ENCODE results near the gene TNFSF10. TPM values are rescaled to one million over a fixed set of nuclear protein-coding genes. Genes with fewer than 3 reads are reported as not detected.

The TNFSF10 gene
- polyA plus RNA-seq, 4 donors: 38.7 to 72.0 (median 47.7) TPM

- DNase-seq (ENCODE audit: low read depth in 4 of 4, low spot score in 3 of 4): no peak
Observed at GRCh38 chr3:172519740-172520139, 3.5 kb downstream of the TNFSF10 start.

DNA sequence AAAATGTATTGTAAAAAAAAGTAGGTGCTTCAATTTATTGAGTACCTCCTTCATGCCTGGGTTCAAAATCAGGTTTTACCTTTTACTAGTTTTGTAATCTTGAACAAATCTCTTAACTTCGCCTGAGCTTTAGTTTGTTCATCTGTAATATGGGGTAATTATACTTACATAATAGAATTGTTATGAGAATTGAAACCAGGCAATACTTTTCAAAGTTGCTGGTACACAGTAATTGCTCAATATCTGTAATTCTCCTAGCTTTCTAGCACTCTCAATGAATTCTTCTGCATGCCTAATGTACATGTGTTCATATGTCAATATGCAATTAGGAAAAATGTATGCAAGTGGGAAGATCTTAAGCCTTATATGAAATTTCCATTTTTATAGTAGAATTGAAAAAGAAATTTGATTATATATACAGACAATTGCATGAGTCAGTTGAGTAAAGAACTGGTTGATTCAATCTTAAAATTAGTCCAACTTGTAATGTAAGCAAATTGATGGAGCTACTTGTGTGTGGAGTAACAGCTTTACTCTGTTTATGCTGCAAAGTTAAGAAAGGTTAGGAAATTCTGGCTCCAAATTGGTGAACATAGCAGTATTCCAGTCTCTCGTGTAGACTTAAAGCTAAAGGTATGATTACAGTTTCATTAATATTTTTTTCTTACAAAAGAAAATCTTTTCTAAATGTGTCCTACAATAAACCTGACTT lies 4.1 kb downstream of the TNFSF10 start:
- no peak for DNase-seq (ENCODE audit: low read depth in 4 of 4, low spot score in 3 of 4)

GRCh38 chr3:172517859-172518466 lies 5.3 kb downstream of the TNFSF10 start:
- no peak for DNase-seq (ENCODE audit: low read depth in 4 of 4, low spot score in 3 of 4)

- no peak for DNase-seq (ENCODE audit: low read depth in 4 of 4, low spot score in 3 of 4)
Observed at GRCh38 chr3:172516318-172517214, 6.7 kb downstream of the TNFSF10 start.

GRCh38 chr3:172515130-172515918 lies 7.9 kb downstream of the TNFSF10 start:
- DNase-seq (ENCODE audit: low read depth in 4 of 4, low spot score in 3 of 4): no peak

DNA sequence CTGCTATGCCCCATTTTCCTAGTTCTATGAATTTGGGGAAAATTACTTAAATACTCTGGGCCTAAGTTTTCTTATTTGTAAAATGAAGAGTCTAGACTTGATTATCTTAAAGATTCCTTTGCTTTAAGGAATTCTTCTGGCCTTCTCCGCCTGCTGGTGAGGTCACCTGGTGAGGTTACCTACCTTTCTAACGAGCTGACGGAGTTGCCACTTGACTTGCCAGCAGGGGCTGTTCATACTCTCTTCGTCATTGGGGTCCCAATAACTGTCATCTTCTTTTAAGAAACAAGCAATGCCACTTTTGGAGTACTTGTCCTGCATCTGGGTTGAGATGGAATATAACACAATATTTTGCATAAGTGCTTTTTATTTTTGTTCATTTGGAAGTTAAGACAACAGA lies 8.6 kb downstream of the TNFSF10 start:
- DNase-seq (ENCODE audit: low read depth in 4 of 4, low spot score in 3 of 4): no peak

DNA sequence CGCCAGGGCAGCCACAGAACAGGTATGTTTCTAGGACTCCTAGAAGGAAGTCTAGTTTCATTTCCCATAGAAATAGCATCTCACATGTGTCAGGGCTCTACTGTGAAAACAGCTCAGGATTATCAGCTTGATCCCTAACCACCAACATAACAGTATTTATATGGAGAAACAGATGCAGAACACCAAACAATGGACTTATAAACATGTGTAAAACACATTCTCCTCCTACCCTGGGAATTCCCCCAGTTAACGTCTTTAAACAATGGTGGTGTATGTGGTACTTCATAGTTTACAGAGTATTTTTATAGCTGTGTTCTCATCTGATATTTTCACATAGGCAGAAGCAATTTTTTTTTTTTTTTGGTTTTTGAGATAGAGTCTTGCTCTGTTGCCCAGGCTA lies 9.7 kb downstream of the TNFSF10 start:
- DNase-seq (ENCODE audit: low read depth in 4 of 4, low spot score in 3 of 4): no peak

DNA sequence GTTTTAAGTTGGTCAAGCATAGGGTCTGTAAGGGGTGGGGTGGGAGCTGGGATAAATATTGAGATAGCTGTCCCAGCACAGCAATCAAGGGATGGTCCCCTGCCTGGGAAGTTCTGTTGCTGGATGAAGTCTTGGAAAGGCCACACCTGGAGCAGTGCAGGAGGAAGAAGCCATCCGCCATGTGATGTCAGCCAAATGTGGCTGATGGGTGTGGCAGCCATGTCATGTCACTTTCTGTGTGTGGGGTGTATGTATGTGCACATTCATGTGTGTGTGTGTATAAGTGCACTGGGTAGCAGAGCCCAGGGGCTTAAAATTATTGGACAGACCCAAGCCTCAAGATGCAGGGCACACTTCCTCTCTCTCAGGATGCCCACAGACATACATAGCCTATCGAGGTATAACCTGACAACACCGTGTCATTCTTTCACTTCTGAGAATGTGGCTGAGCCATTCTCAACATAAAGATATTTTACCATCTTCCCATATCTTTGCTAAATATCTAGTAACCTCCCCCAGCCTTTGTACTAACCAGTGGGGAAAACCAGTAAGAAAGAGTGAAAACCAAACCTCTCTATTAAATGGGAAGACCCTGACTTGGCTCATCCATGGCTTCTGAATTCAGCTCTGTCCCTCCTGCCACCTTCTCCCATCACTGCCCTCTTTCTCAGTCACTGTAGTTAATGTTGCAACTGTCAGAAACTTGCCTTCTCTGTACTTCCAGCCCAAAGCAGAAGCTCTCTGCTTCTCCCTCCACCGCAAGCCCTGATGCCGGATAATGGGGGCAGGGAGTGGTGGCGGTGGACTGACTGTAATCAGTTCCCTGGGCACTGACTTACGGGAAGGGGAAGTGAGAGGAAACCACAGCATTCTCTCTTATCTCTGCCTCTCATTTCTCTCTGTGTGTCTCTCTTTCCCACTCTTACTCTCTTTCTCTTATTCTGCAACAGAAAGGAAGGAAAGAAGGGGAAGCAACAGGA lies 11.2 kb downstream of the TNFSF10 start:
- DNase-seq (ENCODE audit: low read depth in 4 of 4, low spot score in 3 of 4): no peak

GRCh38 chr3:172506094-172506493 lies 17.1 kb downstream of the TNFSF10 start:
- DNase-seq (ENCODE audit: low read depth in 4 of 4, low spot score in 3 of 4): no peak

- DNase-seq (ENCODE audit: low read depth in 4 of 4, low spot score in 3 of 4): no peak
Observed at GRCh38 chr3:172501540-172501939, 21.7 kb downstream of the TNFSF10 start.

- peak; percentile 29 to 53 (median 50) for DNase-seq (ENCODE audit: low read depth in 4 of 4, low spot score in 3 of 4)
Observed at GRCh38 chr3:172490198-172490669, 33.0 kb downstream of the TNFSF10 start.

DNA sequence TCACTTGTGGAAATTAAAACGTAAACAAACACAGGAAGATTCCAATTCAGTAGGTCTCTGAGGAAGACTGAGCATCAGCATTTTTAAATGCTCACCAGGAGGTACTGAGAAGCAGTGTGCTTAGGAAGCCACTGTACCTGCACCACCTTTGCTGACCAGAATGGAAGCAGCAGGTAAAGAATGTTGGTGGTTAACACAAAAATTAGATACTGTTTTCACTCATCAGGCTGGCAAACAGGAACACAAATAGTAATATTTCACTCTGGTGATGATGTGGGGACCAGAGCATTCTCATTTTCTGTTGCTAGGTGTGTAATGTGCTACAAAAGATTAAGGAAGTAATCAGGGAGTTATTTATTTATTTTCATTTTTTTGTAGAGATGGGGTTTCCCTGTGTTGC lies 45.1 kb downstream of the TNFSF10 start:
- no peak for DNase-seq (ENCODE audit: low read depth in 4 of 4, low spot score in 3 of 4)

DNA sequence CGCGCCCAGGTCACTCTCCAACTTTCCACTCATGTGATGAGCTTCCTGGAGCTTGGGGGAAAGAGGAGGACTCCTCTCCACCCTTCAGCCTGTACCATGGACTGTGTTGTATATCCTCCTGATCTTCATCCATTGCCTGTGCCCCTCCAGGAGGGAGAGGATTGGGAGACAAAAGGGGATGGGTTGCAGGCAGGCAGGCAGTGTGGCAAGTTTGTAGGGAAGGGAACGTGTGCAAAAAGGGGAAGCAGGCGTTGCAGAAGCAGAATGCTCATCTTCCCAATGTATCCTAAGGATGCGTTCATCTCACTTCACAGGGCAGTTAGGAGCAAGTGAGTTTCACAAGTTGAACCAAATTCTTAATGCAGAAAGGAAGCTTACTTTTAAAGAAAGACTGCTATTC lies 46.9 kb downstream of the TNFSF10 start:
- DNase-seq (ENCODE audit: low read depth in 4 of 4, low spot score in 3 of 4): no peak

DNA sequence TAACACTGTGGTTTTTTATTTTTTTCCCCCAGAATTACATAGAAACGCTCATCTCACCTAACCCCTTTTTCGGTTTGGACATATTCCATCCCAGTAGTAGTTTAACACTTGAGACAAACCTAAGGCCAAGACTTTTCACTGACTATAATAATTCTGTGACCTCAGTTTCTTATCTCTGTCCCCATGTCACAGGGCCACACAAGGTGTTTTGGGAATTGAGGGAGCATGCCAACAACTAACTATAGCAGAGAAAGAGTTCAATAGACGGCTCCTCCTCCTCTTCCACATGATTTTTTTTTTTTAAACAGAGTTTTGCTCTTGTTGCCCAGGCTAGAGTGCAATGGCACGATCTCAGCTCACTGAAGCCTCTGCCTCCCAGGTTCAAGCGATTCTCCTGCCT lies 47.5 kb downstream of the TNFSF10 start:
- DNase-seq (ENCODE audit: low read depth in 4 of 4, low spot score in 3 of 4): no peak

DNA sequence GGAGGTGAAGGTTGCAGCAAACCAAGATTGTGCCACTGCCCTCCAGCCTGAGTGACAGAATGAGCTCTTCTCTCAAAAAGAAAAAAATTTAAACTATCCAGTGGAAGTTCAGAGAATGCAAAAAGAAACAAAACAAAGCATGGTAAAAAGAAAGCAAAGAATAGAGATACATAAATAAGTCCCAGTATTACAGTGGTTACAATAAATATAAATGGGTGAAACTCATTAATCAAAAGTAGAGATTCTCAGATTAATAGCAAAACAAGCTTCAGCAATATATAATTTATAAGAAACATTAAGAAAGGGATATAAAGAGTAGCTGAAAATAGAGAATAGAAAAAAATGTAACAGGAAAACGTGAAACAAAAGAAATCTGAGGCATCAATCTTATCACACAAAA lies 51.3 kb downstream of the TNFSF10 start:
- DNase-seq (ENCODE audit: low read depth in 4 of 4, low spot score in 3 of 4): no peak

GRCh38 chr3:172470588-172470987 lies 52.6 kb downstream of the TNFSF10 start:
- no peak for DNase-seq (ENCODE audit: low read depth in 4 of 4, low spot score in 3 of 4)

DNA sequence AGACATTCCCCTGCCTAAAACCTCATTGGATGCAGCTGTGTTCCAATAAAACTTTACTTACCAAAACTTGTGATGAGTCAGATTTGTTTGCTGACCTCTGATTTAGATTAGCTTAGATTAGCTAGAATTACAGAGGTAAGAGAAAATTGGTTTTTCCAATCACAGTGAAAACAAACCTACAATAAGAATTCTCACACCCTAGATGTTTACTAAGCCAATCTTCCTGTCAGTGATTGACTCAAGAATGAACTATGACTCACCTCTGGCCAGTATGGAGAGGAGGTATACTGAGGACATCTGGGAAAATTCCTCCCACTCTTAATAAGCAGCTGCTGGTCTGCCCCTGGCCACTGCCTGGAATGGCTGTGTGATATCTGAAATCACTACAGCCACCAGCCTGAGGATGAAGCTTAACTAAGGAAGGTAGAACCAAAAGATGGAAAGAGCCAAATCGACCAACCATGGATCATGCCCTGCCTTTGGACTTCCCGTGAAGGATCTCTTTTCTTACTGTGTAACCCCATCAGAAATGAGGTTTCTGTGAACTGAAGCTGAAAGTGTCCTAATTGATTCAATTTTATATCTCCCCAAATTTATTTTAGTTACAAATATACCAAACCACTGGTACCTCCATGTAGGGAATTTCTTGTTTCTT lies 55.9 kb downstream of the TNFSF10 start:
- no peak for DNase-seq (ENCODE audit: low read depth in 4 of 4, low spot score in 3 of 4)

DNA sequence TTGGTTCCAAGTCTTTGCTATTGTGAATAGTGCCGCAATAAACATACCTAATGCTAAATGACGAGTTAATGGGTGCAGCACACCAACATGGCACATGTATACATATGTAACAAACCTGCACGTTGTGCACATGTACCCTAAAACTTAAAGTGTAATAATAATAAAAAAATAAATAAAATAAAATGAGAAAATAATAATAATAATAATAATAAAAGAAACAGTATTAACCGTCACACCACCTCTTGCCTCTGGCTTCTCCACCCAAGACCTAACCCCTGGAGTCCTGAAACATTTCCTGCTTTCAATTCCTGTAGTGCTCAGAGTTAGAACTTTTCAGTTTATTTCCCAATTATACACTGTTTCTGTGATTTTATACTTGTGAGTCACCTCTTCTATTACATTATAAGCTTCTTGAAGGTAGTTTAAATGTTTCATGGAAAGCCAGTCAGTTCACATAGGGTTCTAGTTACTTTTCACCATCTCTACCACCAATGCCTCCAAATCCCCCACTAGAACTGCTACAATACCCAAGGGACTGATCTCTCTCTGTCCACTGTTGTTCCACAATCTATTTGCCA lies 56.6 kb downstream of the TNFSF10 start:
- no peak for DNase-seq (ENCODE audit: low read depth in 4 of 4, low spot score in 3 of 4)

DNA sequence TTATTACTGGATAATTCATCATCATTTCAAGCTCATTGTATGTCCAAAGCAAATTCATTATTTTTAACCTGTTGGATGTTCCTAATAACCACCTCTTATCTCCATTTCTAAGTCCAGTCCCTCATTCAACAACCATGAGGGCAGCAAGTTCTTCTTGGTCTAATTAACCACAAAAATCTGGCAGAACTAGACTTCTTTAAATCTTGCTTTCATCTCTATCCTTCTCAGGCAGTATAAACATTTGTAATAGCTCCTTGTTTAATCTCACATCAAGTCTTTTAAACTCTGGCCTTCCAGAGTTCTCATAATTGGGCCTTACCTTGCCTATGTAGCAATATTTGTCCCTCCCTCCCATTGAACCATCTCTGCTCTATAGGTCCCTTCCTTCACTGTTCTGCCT lies 57.9 kb downstream of the TNFSF10 start:
- no peak for DNase-seq (ENCODE audit: low read depth in 4 of 4, low spot score in 3 of 4)
